ENCODE measurements around the gene POLD3.
"Not testable (repeated sequence)": the region's sequence is repeated elsewhere in the genome, so short reads cannot be mapped to it uniquely, and the experiment has no call there.

Gene POLD3

GRCh38 chr11:74583024-74583624 is 9.3 kb upstream of the POLD3 start:
- DNase-seq, result no peak

GRCh38 chr11:74590492-74590891 is 1.9 kb upstream of the POLD3 start:
- DNase-seq, result not testable (repeated sequence)

- no peak for DNase-seq
Measured at GRCh38 chr11:74592063-74592440, 330 bp upstream of the POLD3 start.

GRCh38 chr11:74593463-74593862 is 1.1 kb downstream of the POLD3 start:
- no peak for DNase-seq

- DNase-seq, result no peak
Measured at GRCh38 chr11:74602637-74603556, 10.5 kb downstream of the POLD3 start.

- DNase-seq, result no peak
Measured at GRCh38 chr11:74603845-74604244, 11.5 kb downstream of the POLD3 start.

GRCh38 chr11:74604311-74604710 is 11.9 kb downstream of the POLD3 start:
- no peak for DNase-seq

GRCh38 chr11:74605403-74605802 is 13.0 kb downstream of the POLD3 start:
- no peak for DNase-seq

- DNase-seq, result no peak
Measured at GRCh38 chr11:74608431-74608830, 16.0 kb downstream of the POLD3 start.

GRCh38 chr11:74611369-74611861 is 19.0 kb downstream of the POLD3 start:
- DNase-seq, result no peak

- no peak for DNase-seq
Measured at GRCh38 chr11:74612877-74613276, 20.5 kb downstream of the POLD3 start.

GRCh38 chr11:74615311-74615710 is 22.9 kb downstream of the POLD3 start:
- DNase-seq, result no peak

- no peak for DNase-seq
Measured at GRCh38 chr11:74615988-74616387, 23.6 kb downstream of the POLD3 start.

- no peak for DNase-seq
Measured at GRCh38 chr11:74620531-74620930, 28.1 kb downstream of the POLD3 start.

GRCh38 chr11:74626130-74626529 is 33.7 kb downstream of the POLD3 start:
- DNase-seq, result no peak

- no peak for DNase-seq
Measured at GRCh38 chr11:74626604-74627003, 34.2 kb downstream of the POLD3 start.

- no peak for DNase-seq
Measured at GRCh38 chr11:74627381-74627780, 35.0 kb downstream of the POLD3 start.

- no peak for DNase-seq
Measured at GRCh38 chr11:74630043-74630442, 37.7 kb downstream of the POLD3 start.

- DNase-seq, result no peak
Measured at GRCh38 chr11:74633406-74634393, 41.3 kb downstream of the POLD3 start.

GRCh38 chr11:74634537-74634936 is 42.2 kb downstream of the POLD3 start:
- no peak for DNase-seq

GRCh38 chr11:74636630-74637184 is 44.3 kb downstream of the POLD3 start:
- DNase-seq, result no peak

GRCh38 chr11:74637700-74638099 is 45.3 kb downstream of the POLD3 start:
- no peak for DNase-seq

- no peak for DNase-seq
Measured at GRCh38 chr11:74638869-74639268, 46.5 kb downstream of the POLD3 start.

All from activated CD4-positive, CD25-positive, alpha-beta regulatory T cell treated with anti-CD3 and anti-CD28 coated beads, Interleukin-2, amount 50 U/mL, for 72 hours (primary cell).